ENCODE results near the gene RNF5.

- no peak for TF ChIP-seq FOXM1 (IDR thresholded peaks at IDR 0.05; ENCODE audit: borderline replicate concordance, low read depth)
- no peak for TF ChIP-seq EP300 (IDR thresholded peaks at IDR 0.05; ENCODE audit: borderline replicate concordance)
- no peak for TF ChIP-seq TCF12 (IDR thresholded peaks at IDR 0.05; ENCODE audit: low read depth)
- no peak for TF ChIP-seq CREB1 (IDR thresholded peaks at IDR 0.05; ENCODE audit: low read depth)
Measured at GRCh38 chr6:32215617-32216016, 37.4 kb downstream of the RNF5 start.

Measured in Ishikawa (cell line).